Measurements from ENCODE around the gene HSD17B12.

HSD17B12 gene

DNA sequence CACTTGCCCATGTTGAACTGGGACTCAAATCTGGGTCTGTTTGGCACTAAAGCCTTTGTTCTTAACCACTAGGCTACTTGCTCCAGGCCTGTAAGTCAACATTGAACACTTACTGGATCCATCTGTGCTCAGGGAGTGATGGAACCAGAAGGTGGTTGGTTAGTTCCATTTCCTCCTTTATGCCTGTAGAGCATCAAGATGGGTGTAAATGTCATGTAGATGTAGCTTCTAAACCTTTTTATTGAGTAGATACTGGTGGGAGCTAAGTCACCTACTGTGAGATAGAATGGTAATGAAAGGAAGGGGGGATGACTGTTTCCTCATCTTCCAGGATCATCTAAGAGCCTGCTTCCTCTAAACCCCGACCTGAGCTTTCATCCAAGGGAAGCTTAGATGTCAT lies 161.5 kb downstream of the HSD17B12 start:
- H3K4me3 ChIP-seq (ENCODE audit: low read depth, low read length): no peak overlapping the region
- TF ChIP-seq, protein P1, sequence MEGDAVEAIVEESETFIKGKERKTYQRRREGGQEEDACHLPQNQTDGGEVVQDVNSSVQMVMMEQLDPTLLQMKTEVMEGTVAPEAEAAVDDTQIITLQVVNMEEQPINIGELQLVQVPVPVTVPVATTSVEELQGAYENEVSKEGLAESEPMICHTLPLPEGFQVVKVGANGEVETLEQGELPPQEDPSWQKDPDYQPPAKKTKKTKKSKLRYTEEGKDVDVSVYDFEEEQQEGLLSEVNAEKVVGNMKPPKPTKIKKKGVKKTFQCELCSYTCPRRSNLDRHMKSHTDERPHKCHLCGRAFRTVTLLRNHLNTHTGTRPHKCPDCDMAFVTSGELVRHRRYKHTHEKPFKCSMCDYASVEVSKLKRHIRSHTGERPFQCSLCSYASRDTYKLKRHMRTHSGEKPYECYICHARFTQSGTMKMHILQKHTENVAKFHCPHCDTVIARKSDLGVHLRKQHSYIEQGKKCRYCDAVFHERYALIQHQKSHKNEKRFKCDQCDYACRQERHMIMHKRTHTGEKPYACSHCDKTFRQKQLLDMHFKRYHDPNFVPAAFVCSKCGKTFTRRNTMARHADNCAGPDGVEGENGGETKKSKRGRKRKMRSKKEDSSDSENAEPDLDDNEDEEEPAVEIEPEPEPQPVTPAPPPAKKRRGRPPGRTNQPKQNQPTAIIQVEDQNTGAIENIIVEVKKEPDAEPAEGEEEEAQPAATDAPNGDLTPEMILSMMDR (IDR thresholded peaks at IDR 0.05; ENCODE audit: control insufficient read depth, extremely low read depth, insufficient read depth): no peak
- DNase-seq (ENCODE audit: low read depth): no peak

DNA sequence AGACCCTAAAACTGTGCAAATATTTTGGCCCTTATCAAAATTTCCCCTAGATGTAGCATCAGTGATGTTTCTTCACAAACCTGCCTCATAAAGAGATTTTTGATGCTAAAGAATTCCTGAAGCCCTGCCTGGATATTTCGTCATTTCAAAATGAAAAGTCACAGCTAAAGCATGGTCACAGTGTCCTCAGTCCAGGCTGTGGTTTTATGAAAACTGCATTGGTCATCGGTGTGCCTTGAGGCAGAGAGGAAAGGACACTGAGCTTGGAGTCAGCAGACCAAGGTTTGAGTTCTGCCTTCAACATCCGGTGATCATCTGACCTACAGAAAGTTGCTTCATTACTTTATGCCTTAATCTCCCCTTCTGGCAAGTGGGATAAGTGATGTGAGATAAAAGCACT lies 165.3 kb downstream of the HSD17B12 start:
- DNase-seq (ENCODE audit: low read depth): no peak
- TF ChIP-seq, protein P1 (IDR thresholded peaks at IDR 0.05; ENCODE audit: control insufficient read depth, extremely low read depth, insufficient read depth): no peak
- H3K4me3 ChIP-seq (ENCODE audit: low read depth, low read length): no peak overlapping the region

DNA sequence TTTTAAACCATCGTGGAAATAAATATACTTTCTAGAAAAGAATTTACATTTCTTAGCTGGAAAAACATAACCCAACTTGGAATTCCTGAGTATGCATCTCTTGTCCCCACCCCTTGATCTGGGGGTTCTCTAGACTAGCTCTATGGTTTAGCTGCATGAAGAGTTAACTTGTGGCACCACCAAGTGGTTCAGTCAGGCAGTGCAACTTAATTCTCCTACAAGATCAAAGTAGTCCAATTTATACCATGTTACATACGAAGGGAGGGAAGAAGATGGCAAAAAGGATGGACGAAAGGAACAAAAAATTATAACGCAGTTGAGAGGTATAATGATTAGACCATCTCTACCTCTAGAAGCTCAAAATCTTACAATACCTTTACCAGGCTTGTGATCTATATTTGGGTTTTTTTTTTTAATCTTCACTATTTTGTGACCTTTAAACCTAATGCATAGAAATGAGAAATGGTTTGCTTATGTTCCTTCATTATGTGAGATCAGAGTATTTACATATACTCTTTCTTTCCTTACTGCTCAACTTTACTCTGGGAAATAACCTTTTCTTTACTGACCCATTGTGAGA lies 171.6 kb downstream of the HSD17B12 start:
- DNase-seq (ENCODE audit: low read depth): peak; percentile 30
- TF ChIP-seq, protein P1 (IDR thresholded peaks at IDR 0.05; ENCODE audit: control insufficient read depth, extremely low read depth, insufficient read depth): peak; percentile 91
- H3K4me3 ChIP-seq (ENCODE audit: low read depth, low read length): no peak overlapping the region

DNA sequence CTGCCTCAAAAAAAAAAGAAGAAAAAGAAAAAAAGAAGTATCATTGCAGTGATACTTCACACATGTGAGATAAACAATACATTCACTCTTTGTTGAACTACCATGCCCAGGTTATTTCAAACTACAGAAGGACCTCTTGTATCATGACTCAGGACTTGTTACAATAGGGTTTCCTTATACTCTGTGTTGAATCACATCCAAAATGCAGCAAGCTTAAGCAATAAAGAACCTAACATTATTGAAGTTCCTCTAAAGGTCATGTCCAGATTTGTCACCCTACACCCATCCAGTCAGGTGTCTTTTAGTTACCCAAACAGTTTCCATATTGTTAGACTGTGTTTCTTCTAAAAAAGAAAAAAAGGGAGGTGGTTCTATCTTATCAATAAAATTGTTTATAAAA lies 173.2 kb downstream of the HSD17B12 start:
- H3K4me3 ChIP-seq (ENCODE audit: low read depth, low read length): no peak overlapping the region
- TF ChIP-seq, protein P1 (IDR thresholded peaks at IDR 0.05; ENCODE audit: control insufficient read depth, extremely low read depth, insufficient read depth): no peak
- DNase-seq (ENCODE audit: low read depth): no peak

DNA sequence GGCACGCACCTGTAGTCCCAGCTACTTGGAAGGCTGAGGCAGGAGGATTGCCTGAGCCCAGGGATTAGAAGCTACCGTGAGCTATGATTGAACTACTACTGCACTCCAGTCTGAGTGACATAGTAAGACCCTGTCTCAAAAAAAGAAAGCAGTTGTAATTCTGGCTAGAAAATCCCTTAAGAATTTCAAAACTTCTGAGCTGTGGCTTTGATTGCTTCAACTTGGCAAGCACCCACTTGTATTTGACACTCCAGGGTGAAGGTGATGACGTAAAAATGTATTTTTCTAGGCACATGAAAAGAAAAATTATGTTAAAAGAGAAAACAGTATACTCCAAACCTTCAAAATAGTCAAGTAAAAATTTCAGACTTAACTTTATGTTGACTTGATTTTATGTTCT lies 176.5 kb downstream of the HSD17B12 start:
- no peak for DNase-seq (ENCODE audit: low read depth)

DNA sequence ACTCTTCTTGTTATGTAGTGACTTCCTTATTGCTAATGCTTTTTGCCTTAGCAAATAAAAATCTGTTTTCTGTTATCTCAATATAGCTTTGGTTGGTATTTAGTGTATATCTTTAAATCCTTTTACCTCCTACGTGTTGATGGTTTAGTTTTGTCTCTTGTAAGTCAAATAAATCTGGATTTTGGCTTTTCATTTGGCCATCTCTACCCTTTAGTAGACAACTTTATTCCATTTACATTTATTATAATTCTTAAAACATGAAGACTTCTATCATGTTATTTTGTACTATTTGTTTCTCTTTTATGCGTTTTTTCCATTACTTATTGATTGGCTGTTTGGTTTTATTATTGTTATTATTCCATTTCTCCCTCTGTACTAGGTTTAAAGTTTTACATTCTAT lies 180.6 kb downstream of the HSD17B12 start:
- TF ChIP-seq, protein P1 (IDR thresholded peaks at IDR 0.05; ENCODE audit: control insufficient read depth, extremely low read depth, insufficient read depth): no peak
- no peak for DNase-seq (ENCODE audit: low read depth)
- H3K4me3 ChIP-seq (ENCODE audit: low read depth, low read length): no peak overlapping the region

More for the DNA sequence above, 176.5 kb downstream of the HSD17B12 start:
- H3K4me3 ChIP-seq (ENCODE audit: low read depth, low read length): no peak overlapping the region
- TF ChIP-seq, protein P1 (IDR thresholded peaks at IDR 0.05; ENCODE audit: control insufficient read depth, extremely low read depth, insufficient read depth): no peak

DNA sequence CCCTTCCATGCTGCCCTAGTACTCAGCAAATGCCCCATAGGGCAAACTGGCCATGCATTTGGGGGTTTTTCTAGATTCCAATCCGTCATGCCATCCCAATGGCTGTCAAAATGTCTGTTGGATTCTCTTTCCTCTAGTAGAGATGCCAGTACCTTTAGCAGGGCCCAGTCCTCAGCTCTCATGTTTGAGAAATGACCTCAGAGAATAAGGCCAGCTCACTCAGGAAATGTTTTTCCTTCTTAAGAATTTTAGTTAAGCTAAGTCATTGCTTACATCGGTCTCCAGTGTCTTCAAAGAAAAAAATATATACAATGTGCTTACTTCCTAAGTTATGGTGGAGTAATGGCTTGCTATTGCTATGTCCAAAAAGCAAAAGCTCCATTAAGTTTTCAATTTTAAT lies 186.0 kb downstream of the HSD17B12 start:
- no peak for DNase-seq (ENCODE audit: low read depth)
- TF ChIP-seq, protein P1 (IDR thresholded peaks at IDR 0.05; ENCODE audit: control insufficient read depth, extremely low read depth, insufficient read depth): no peak
- H3K4me3 ChIP-seq (ENCODE audit: low read depth, low read length): no peak overlapping the region

All from LNCaP clone FGC (cell line).